Posterior vena cava (tissue), 2 donors: ENCODE data around the gene FCHSD2. TPM values are rescaled to one million over a fixed set of nuclear protein-coding genes. Genes with fewer than 3 reads are reported as not detected.

Experiments used
- DNase-seq: peaks from one replicate; pipeline ENCODE4 v3.0.0-alpha.2; 2020; ENCODE audit warnings: low spot score
- intact Hi-C, 2 donors: fragments of 100-400 bp; cut with DNase I; formaldehyde crosslinking; loops; one replicate each; pipeline versions ENCODE4 v1.14.1 to v1.14.2; 2022 to 2023
- total RNA-seq, 2 donors: library from RNA; stranded (reverse); fragmentation: NEBNext Ultra II Directional; extraction: Animal tissue kit (Norgen Biotek cat#: 25700); gene quantifications; one replicate each; pipeline ENCODE4 v1.2.1, GENCODE V29; 2021
- donor health status: DM: yes; HTN: yes; CAD: no.
- donor health status: DM: yes; HTN: yes; CAD: no.

Gene FCHSD2
- total RNA-seq, 2 donors from 2014 or later = 55.6 to 62.1 TPM

DNA sequence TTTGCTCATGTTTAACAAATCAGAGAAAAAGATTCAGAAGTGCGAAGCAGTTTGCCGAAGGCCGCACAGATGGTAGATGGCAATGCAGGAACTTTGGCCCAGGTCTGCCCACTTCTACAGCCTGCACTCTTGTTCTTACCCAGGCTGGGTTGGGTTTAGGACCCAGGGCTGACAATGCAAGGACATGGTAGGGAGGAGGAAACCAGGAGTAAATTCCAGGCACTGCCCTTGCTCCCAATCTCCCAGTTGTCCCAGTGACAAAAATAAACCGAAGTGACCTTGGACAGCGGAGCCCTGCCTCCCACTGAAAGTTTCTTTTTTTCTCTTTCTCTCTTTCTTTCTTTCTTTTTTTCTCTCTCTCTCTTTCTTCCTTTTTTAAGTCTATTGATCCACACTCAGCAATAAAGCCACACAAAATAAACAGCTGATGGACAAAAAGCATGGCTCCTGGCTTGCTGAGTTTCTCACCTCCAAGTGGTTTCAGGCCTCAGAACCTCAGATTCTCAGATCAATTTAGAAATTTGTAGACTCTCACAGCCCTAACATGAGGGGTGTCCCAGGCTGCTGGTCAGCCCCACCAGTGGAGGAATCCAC is 33.5 kb upstream of the FCHSD2 start:
- intact Hi-C loops = loop anchor here (2.0 to 10.0 kb wide), 3 partner anchors 345 to 451 kb away; no protein-coding TSS in a partner anchor
- DNase-seq = peak; percentile 19

GRCh38 chr11:73174495-73174791 is 32.3 kb upstream of the FCHSD2 start:
- DNase-seq = no peak
- intact Hi-C loops = loop anchor here in 1 of 2 donors (10.0 kb wide), 1 partner anchor 450 kb away; no protein-coding TSS in a partner anchor

GRCh38 chr11:73173755-73174494 is 31.8 kb upstream of the FCHSD2 start:
- peak; percentile 84 for DNase-seq

GRCh38 chr11:73172992-73173656 is 31.0 kb upstream of the FCHSD2 start:
- intact Hi-C loops = loop anchor here in 1 of 2 donors (10.0 kb wide), 1 partner anchor 448 kb away; no protein-coding TSS in a partner anchor
- DNase-seq = peak; percentile 28

More at GRCh38 chr11:73173755-73174494, 31.8 kb upstream of the FCHSD2 start:
- intact Hi-C loops = loop anchor here in 1 of 2 donors (10.0 kb wide), 1 partner anchor 449 kb away; no protein-coding TSS in a partner anchor

GRCh38 chr11:73171436-73172161 is 29.5 kb upstream of the FCHSD2 start:
- intact Hi-C loops = loop anchor here in 1 of 2 donors (10.0 kb wide), 1 partner anchor 447 kb away; no protein-coding TSS in a partner anchor
- peak; percentile 15 for DNase-seq

DNA sequence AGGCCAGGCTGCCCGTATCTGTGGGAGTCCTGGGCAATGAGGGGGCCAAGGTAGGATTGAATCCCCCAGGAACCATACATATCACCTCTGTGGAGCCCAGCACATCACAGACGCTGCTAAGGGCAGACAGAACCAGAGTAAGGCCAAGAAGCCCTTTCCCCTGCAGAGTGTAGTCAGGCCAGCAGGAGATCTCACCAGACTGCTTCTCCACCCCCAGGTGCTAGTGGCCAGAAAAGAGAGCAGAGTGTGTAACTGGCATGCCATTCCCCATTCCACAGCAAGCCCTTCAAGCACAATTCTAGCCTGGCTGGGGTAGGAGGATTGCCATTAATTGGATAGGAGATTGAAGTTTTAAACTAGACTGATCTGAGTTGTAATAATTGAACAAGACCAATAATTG is 28.0 kb upstream of the FCHSD2 start:
- peak; percentile 38 for DNase-seq
- intact Hi-C loops = loop anchor here in 1 of 2 donors (10.0 kb wide), 1 partner anchor 445 kb away; no protein-coding TSS in a partner anchor

- peak; percentile 30 for DNase-seq
- intact Hi-C loops = loop anchor here in 1 of 2 donors (5.0 kb wide), 1 partner anchor 317 kb away; no protein-coding TSS in a partner anchor
These were observed 26.9 kb upstream of the FCHSD2 start for GRCh38 chr11:73168925-73169579.

DNA sequence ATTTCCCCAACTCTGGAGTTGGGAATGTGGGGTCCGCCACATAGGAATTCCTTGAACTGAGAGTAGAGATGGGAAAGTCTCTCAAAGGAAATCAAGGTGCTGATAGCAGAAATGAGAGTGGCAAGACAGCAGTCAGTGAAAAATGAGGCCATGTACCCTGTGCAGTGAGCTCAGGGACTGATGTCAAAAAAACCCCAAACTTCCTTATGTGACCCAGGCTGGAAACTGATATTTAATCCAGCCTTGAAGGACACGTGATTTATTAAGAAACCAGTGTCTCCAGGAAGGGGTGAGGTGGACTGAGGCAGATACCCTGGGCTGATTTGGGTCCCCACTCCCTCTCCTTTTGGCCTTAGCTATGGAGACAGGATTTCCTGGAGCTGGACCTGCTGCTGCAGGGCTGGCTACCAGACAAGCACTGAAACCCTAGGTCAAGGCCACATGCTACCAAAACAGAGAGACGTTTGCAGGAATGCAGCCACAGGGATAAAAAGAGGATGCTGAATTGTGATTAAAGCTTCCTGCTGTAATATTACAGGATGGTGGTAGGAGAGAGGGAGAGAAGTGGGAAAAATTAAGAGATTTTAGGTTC is 25.3 kb upstream of the FCHSD2 start:
- peak; percentile 10 for DNase-seq
- intact Hi-C loops = loop anchor here in 1 of 2 donors (5.0 kb wide), 1 partner anchor 315 kb away; no protein-coding TSS in a partner anchor

GRCh38 chr11:73164803-73165540 is 22.9 kb upstream of the FCHSD2 start:
- DNase-seq = peak; percentile 26
- intact Hi-C loops = loop anchor here (5.0 kb wide), 2 partner anchors 313 to 323 kb away; no protein-coding TSS in a partner anchor

DNA sequence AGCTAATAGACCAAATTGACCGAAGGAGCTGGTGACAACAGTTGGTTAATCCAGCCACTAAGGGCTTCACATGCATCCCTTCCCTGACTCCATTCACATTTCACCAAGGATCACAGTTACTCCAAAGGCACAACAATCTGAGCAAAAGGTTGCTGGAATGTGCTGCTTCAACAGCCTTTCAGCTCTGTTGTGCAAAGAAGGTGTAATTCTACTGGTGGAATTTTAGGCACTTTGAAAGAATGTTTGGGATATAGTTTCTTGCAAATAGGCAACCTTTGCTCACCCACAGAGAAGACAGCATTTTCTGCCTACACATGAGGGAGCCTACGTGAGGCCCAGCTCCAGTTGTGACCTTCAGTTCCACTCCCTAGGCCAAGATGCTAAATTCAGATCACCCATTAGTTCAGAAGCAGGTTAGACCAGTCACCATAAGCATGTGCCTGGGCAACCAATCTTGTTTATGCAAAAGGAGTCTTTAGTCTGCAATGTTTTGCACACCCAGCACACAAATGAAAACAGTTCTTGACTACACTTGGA is 21.6 kb upstream of the FCHSD2 start:
- intact Hi-C loops = loop anchor here in 1 of 2 donors (5.0 kb wide), 1 partner anchor 321 kb away; no protein-coding TSS in a partner anchor
- DNase-seq = no peak

- intact Hi-C loops = loop anchor here in 1 of 2 donors (5.0 kb wide), 1 partner anchor 320 kb away; no protein-coding TSS in a partner anchor
These were observed 20.1 kb upstream of the FCHSD2 start for GRCh38 chr11:73162196-73162740.

DNA sequence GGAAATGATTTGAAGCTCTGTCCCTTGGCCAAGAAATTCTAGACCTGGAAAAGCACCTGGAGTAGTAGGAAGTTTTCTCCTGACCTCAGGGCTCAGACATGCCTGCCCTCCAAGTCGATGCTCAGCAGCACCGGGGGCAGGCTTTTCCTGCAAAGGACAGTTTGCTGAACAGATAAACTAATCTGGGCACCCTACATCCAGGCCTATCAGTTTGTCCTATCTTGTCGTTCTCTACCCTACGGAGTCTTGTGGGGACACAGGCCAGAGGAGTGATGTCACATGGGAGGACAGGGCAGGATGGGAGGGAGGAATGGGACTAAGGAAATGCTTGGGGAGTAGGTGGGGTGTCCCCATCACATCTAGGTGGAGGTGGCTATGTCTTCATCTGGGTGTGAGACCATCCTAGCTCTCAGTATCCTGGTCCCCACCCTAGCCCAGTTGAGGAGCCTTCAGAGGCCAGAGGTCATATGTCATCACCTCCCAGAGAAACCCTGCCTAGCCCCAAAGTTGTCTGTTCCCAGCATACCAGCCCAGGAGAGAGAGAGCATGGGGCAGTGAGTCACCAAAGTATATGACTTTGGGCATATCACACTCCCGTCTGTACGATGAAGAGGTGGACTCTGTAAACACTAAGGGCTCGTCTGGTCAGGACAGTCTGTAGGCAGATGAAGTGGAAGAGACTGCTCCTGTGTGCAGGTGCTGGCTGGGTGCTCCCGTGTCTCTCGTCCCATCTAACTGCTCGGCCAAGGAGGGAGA is 18.1 kb upstream of the FCHSD2 start:
- intact Hi-C loops = loop anchor here in 1 of 2 donors (5.0 kb wide), 1 partner anchor 318 kb away; no protein-coding TSS in a partner anchor
- DNase-seq = no peak

More at GRCh38 chr11:73162196-73162740, 20.1 kb upstream of the FCHSD2 start:
- DNase-seq = no peak

DNA sequence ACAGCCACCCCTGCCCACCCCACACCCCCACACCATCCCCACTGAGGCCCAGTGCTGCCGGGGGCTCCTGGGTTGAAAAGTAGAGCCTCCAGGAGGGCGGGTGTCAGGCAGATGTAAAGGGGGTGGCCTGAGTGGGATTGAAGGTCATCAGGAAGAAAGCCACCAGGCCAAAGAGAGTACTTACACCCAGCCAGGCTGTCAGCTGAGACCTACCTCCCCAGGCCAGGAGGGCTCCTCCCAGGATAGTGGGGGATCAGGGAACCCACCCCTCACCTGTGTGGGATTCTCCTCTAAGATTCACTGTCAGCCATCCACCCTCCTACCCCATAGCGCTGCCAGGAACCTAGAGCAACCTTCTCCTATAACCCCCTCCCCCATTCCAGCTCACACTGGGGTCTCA is 17.2 kb upstream of the FCHSD2 start:
- intact Hi-C loops = no loop called here
- DNase-seq = no peak

GRCh38 chr11:73158356-73159051 is 16.4 kb upstream of the FCHSD2 start:
- intact Hi-C loops = no loop called here
- no peak for DNase-seq
